HL-60 (cell line): ENCODE data around the gene CTDP1.
A peak's percentile ranks its signal among the peaks of the same experiment; 100 is the strongest.

Experiments
- DNase-seq, 2 experiments: peaks; one replicate each; pipeline ENCODE4 v3.0.0-alpha.2; 2010 to 2020; ENCODE audit warnings: low read depth in 1 of 2, low spot score in 1 of 2
- H3K27ac ChIP-seq: fragments of 250-450 bp; sonication (Bioruptor Pico); replicated peaks from 2 replicates; pipeline ENCODE4 v1.5.1; 2020; ENCODE audit warnings: mild to moderate bottlenecking, moderate library complexity
- H3K27me3 ChIP-seq: fragments of 250-450 bp; sonication (Bioruptor Pico); 2 replicates; pipeline ENCODE4 v1.5.1; 2021; ENCODE audit warnings: mild to moderate bottlenecking, moderate library complexity; ENCODE audit not compliant: insufficient read depth, poor library complexity, severe bottlenecking
- H3K4me3 ChIP-seq: replicated peaks from 2 replicates; pipeline ENCODE4 v1.5.1; 2011; ENCODE audit warnings: mild to moderate bottlenecking, control low read depth, low read length; ENCODE audit not compliant: insufficient read depth
- CTCF ChIP-seq: IDR thresholded peaks from one replicate; pipeline ENCODE4 v1.5.1; 2011; ENCODE audit warnings: low read length, control low read depth, inconsistent platforms; ENCODE audit not compliant: insufficient read depth
- GABPA ChIP-seq: IDR thresholded peaks from 2 replicates; pipeline ENCODE4 v1.6.1; 2012; ENCODE audit warnings: low read depth
- POLR2AphosphoS5 ChIP-seq: IDR thresholded peaks from 2 replicates; pipeline ENCODE4 v1.6.1; 2012; ENCODE audit warnings: low read depth
- REST ChIP-seq: IDR thresholded peaks from 2 replicates; pipeline ENCODE4 v1.6.1; 2012; ENCODE audit warnings: low read depth; ENCODE audit not compliant: insufficient replicate concordance
- SPI1 ChIP-seq: IDR thresholded peaks from 2 replicates; pipeline ENCODE4 v1.6.1; 2012; ENCODE audit warnings: low read depth, mild to moderate bottlenecking, borderline replicate concordance

CTDP1 gene

GRCh38 chr18:79765491-79766245 lies 86.1 kb downstream of the CTDP1 start:
- no peak overlapping the region for H3K4me3 ChIP-seq
- no peak for DNase-seq
- TF ChIP-seq REST (peak; percentile 15), CTCF (no peak)
- H3K27me3 ChIP-seq, result no peaks in the 10 kb centered on the region
- no peak overlapping the region for H3K27ac ChIP-seq

- no peak for TF ChIP-seq REST
- TF ChIP-seq POLR2AphosphoS5, result no peak
- TF ChIP-seq SPI1, result no peak
- no peak for TF ChIP-seq GABPA
- no peak for TF ChIP-seq CTCF
- no peak for DNase-seq
- no peak overlapping the region for H3K4me3 ChIP-seq
- H3K27ac ChIP-seq, result no peak overlapping the region
- no peaks in the 10 kb centered on the region for H3K27me3 ChIP-seq
These were observed 86.7 kb downstream of the CTDP1 start for GRCh38 chr18:79766308-79766707.

- Histone ChIP-seq H3K4me3 (no peak overlapping the region), H3K27me3 (no peaks in the 10 kb centered on the region), H3K27ac (no peak overlapping the region)
- no peak for DNase-seq
- TF ChIP-seq CTCF (no peak), SPI1 (no peak), REST (no peak), POLR2AphosphoS5 (no peak), GABPA (no peak)
These were observed 89.1 kb downstream of the CTDP1 start for GRCh38 chr18:79768745-79769144.
